Dedifferentiated amniotic fluid mesenchymal stem cell (primary cell): Measurements from ENCODE around the gene SBNO2.
A peak's percentile ranks its signal among the peaks of the same experiment; 100 is the strongest.
"Not testable (repeated sequence)": the region's sequence is repeated elsewhere in the genome, so short reads cannot be mapped to it uniquely, and the experiment has no call there.

Experiments
- DNase-seq: peaks from one replicate; pipeline ENCODE4 v3.0.0-alpha.2; 2016; ENCODE audit errors: extremely low spot score

The SBNO2 gene

GRCh38 chr19:1117654-1118053 lies 56.4 kb downstream of the SBNO2 start:
- no peak for DNase-seq

- DNase-seq, result no peak
These were observed 57.1 kb downstream of the SBNO2 start for GRCh38 chr19:1116726-1117581.

GRCh38 chr19:1115646-1116420 lies 58.2 kb downstream of the SBNO2 start:
- DNase-seq, result no peak

DNA sequence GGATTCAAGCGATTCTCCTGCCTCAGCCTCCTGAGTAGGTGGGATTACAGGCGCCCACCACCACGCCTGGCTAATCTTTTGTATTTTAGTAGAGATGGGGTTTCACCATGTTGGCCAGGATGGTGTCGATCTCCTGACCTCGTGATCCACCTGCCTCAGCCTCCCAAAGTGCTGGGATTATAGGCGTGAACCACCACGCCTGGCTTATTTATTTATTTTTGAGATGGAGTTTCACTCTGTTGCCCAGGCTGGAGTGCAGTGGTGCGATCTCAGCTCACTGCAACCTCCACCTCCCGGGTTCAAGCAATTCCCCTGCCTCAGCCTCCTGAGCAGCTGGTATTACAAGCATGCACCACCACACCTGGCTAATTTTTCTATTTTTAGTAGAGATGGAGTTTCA lies 59.3 kb downstream of the SBNO2 start:
- DNase-seq, result not testable (repeated sequence)

DNA sequence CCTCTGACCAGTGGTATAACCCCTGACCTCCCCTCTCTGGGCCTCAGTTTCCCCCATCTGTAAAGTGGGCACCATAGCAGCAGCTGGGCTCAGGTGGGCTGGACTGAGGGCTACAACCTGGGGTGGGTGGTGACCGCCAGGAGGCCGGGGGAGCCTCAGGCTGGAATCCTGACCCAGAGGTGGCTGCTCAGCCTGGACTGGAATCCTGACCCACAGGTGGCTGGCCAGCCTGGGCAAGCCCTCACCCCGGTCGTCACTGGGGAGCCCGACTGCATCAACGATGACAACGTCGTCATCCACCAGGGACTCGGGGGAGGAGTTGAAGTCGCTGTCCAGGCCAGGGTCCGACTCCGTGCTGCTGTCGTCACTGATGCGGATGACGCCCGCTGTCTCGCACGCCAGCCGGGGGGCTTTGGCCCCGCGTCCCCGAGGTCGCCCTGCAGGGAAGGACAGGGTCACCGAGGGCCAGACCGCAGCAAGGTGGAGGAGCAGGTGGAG lies 60.0 kb downstream of the SBNO2 start:
- DNase-seq, result no peak

DNA sequence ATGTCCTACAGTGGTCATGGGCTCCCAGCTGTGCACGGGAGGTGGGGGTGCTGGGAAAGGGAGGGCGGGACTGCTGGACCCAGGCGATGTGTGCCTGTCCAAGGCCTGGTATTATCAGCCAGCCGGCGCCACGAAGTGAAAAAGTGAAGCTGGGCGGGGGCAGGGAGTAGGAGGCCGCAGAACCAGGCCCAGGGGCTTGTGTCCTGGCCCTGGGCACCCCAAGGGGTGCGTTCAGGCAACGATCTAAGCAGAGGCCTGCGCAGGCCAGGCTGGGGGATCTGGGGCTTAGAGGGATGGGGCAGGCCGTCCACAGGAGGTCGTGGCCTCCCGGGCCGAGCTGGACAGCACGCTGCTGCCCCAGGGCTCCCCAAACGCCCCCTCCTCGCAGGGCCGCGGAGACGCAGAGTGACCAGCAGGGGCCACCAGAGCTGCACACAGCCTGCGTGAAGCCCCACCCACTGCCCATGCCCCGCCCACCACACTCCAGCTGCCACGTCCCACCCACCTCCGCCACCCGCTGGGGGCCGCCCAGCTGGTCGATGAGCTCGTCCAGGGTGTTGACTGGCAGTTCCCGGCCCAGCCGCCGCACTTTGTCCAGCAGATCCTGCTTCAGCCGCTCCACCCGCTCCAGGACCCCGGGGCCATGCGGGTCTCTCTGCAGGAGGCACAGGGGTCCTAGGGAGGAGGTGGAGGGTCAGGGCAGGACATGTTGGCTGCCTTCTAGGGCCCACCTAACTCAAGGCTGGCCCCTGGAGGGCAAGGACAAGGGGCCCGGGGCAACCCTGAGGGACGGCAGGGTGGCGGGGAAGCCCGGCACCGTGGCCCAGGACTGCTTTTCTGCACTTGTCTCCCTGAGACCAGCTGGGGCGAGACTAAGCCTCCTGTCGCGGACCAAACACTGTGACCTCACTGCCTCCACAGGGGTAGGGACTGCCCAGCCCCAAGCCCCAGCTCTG lies 60.8 kb downstream of the SBNO2 start:
- DNase-seq, result peak; percentile 85

GRCh38 chr19:1112268-1113029 lies 61.6 kb downstream of the SBNO2 start:
- DNase-seq, result no peak

DNA sequence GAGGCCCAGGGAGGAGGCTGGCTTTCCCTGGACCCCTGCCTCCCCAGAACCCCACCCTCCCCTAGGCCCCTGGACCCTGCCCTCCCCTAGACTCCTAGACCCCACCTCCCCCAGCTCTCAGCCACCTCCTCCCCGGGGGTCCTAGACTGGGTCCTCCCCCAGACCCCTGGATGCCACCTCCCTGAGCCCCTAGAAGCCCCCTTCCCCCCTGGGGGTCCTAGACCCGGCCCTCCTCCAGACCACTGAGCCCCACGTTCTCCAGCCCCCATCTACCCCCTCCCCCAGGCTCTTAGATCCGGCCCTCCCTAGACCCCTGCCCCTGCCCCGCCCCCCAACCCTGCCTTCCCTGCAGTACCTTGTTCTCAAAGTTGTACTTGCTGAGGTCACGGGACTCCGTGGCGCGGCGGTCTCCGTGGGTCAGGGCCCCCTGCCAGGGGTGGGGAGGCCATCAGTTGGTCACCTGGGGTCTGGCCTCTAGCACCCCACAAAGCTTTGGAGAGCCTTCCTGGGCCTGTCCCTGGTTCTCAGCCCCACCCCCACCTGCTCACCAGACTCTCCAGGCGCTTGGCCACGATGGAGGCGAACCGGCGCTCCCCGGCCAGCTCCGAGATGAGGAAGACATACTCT lies 62.3 kb downstream of the SBNO2 start:
- DNase-seq, result no peak

DNA sequence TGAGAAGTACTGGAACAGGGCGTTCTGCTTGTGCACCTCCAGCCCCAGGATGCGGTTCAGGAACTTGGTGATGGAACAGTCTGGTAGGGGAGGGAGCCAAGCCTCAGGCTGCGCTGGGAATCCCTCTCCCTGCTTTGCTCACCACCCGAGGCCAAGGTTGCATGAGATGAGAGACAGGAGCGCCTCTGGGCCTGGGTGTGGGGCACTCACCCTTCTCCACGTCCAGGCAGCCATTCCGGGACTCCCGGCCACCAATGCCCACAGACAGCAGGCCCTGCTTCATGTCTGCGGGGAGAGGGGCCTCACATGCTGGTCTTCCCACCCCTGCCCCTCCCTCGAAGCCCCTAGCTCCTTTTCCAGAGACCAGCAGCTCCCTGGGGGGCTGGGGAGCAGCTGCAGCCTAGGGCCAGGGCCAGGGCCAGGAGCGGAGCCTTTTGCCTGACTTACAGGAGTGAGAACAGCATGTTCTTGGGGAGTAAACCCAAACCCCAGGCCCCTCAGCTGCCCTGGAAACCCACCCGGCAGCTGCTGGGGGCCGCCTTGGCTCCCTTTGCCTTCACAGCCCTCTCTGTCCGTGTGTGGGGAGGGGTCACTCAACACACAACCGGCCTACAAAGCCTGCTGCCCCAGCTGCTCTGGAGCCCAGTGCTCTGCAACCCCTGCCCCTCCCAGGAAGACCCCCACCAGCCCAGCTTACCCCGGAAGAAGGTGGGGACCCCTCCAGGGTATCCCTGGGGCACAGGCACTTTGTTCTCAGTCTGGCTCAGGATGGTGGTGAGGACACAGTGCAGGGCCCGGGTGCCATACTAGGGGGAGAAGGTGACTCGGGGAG lies 63.0 kb downstream of the SBNO2 start:
- DNase-seq, result no peak

DNA sequence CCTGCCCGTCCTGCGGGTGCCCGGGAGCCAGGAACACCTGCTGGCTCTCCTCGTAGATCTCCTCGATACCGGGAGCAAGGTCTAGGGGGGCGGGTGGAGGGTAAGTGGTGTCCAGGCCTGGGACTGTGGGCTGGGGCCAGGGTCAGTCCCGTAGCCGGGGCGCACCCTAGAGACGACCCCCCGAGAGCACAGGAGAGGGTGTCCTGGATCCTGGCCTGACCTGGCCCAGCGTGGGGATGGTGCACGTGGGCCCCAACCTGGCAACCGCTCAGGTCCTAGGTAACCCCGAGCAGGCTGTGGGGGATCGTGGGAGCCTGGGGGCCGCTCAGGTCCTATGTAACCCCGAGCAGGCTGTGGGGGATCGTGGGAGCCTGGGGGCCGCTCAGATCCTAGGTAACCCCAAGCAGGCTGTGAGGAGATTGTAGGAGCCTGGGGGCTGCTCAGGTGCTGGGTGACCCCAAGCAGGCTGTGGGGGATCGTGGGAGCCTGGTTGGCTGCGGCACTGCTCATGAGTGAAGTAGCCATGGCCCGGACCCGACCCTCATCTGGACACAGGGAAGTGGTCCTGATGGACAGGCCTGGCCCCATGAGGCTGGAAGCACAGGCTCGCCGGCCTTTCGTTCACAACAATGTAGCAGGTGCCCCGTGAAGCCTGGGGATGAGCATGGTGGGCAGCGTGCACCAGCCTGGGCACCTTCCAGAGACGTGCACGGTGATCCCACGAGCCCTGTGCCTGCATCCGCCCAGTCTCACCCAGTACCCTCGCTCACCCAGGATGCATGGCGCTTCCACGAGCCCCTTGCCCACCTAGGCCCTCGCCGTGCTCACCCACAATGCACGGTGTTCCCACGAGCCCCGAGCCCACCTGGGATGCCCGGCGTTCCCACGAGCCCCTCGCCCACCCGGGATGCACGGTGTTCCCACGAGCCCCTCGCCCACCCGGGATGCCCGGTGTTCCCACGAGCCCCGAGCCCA lies 64.1 kb downstream of the SBNO2 start:
- no peak for DNase-seq

DNA sequence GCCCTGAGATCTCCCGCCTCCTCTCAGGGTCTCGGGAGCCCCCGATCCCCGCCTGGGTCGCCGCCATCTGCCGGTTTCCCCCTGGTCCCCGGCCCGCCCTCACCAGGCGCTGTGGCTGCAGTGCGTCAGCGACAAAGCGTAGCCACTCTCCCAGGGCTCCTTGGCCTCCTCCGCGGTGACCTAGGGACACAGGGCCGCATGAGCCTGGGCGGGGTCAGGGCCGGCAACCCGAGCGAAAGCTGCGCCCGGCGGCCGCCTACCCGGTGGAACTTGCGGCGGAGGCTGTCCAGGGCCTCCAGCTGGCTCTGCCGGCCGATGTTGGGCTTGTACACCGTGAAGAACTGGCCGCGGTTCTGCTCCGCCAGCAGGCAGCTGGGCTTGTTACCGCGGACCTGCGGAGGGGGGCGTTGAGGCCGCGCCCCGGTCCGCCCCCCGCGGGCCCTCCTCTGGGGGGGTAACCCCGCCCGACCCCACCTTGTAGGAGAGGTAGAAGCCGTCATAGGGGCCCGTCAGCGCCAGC lies 65.0 kb downstream of the SBNO2 start:
- no peak for DNase-seq

- no peak for DNase-seq
These were observed 65.6 kb downstream of the SBNO2 start for GRCh38 chr19:1108291-1109031.

- DNase-seq, result no peak
These were observed 66.3 kb downstream of the SBNO2 start for GRCh38 chr19:1107661-1108261.

GRCh38 chr19:1106841-1107660 lies 67.0 kb downstream of the SBNO2 start:
- no peak for DNase-seq

DNA sequence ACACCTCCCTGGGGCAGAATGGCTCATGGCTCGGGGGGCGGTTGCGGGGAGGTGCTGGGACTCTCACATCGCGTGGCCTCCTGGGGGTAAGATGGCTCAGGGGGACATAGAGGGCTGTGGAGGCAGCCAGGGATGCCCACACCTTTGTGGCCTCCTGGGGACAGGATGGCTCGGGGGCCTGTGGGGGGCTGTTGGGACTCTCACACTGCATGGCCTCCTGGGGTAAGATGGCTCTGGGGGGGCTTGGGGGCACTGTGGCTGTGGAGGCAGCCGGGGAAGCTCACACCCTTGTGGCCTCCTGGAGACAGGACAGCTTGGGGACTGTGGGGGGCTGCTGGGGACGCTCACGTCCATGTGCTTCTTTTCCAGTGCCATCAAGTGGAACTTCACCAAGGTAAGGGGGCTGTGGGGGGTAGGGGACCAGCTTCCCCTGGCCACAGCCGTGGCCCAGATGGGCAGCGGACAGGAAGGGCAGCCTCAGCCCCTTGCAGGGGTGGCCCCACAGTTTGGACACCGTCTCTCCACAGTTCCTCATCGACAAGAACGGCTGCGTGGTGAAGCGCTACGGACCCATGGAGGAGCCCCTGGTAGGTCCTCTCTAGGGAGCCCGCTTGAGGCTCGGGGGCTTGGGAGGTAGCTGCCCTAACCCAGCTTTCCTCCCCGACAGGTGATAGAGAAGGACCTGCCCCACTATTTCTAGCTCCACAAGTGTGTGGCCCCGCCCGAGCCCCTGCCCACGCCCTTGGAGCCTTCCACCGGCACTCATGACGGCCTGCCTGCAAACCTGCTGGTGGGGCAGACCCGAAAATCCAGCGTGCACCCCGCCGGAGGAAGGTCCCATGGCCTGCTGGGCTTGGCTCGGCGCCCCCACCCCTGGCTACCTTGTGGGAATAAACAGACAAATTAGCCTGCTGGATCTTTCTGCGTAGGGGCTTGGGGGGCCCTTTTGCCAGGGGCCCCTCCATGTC lies 67.9 kb downstream of the SBNO2 start:
- DNase-seq, result no peak
